DOHH2 (cell line): Measurements from ENCODE around the gene MOV10L1.

Source experiments
- H3F3A ChIP-seq: fragments of 200-600 bp; sonication (generic), shearing (Covaris generic); 2 replicates; pipeline ENCODE4 v1.6.0; 2016; ENCODE audit warnings: antibody characterized with exemption, mild to moderate bottlenecking; ENCODE audit not compliant: control insufficient read depth, insufficient read depth
- H3K27ac ChIP-seq: fragments of 200-600 bp; sonication (generic); 2 replicates; pipeline ENCODE4 v1.5.1; 2014; ENCODE audit warnings: low read depth, mild to moderate bottlenecking, low read length, moderate library complexity
- H3K27me3 ChIP-seq: fragments of 200-600 bp; sonication (generic); 2 replicates; pipeline ENCODE4 v1.6.1; 2014; ENCODE audit warnings: mild to moderate bottlenecking, low read length, mixed read lengths; ENCODE audit not compliant: control insufficient read depth
- H3K36me3 ChIP-seq: fragments of 200-600 bp; sonication (generic); 2 replicates; pipeline ENCODE4 v1.6.1; 2014; ENCODE audit warnings: mild to moderate bottlenecking, low read length, moderate library complexity, mixed read lengths; ENCODE audit not compliant: control insufficient read depth
- H3K4me1 ChIP-seq: fragments of 200-600 bp; sonication (generic); 2 replicates; pipeline ENCODE4 v1.6.1; 2014; ENCODE audit warnings: mild to moderate bottlenecking, low read length, mixed read lengths; ENCODE audit not compliant: control insufficient read depth
- H3K4me2 ChIP-seq: fragments of 200-600 bp; sonication (generic); 2 replicates; pipeline ENCODE4 v1.6.0; 2014; ENCODE audit warnings: mild to moderate bottlenecking, low read length, moderate library complexity
- H3K4me3 ChIP-seq: fragments of 200-600 bp; sonication (generic); 2 replicates; pipeline ENCODE4 v1.5.1; 2014; ENCODE audit warnings: mild to moderate bottlenecking, low read length, mixed read lengths
- H3K79me2 ChIP-seq: fragments of 200-600 bp; sonication (generic); 2 replicates; pipeline ENCODE4 v1.6.1; 2014; ENCODE audit warnings: mild to moderate bottlenecking, low read length, mixed read lengths; ENCODE audit not compliant: control insufficient read depth
- H3K9me2 ChIP-seq: fragments of 200-600 bp; sonication (generic); replicated peaks from 2 replicates; pipeline ENCODE4 v1.6.1; 2014; ENCODE audit warnings: mild to moderate bottlenecking, low read length, mixed read lengths; ENCODE audit not compliant: control insufficient read depth
- H3K9me3 ChIP-seq: fragments of 200-600 bp; sonication (generic); 2 replicates; pipeline ENCODE4 v1.6.1; 2014; ENCODE audit warnings: antibody characterized with exemption, low read length, mixed read lengths; ENCODE audit not compliant: control insufficient read depth, insufficient read depth
- H4K20me1 ChIP-seq: fragments of 200-600 bp; sonication (generic); 2 replicates; pipeline ENCODE4 v1.6.0; 2014; ENCODE audit warnings: low read depth, mild to moderate bottlenecking, antibody characterized with exemption, low read length, moderate library complexity; ENCODE audit not compliant: control insufficient read depth, insufficient read depth
- EZH2phosphoT487 ChIP-seq: fragments of 200-600 bp; sonication (generic); IDR thresholded peaks from 2 replicates; pipeline ENCODE4 v1.6.1; 2017; ENCODE audit warnings: borderline replicate concordance, mild to moderate bottlenecking, antibody characterized with exemption, low read length, moderate library complexity, mixed read lengths
- TF ChIP-seq, protein P1 (sequence below): fragments of 200-600 bp; sonication (generic); IDR thresholded peaks from one replicate; pipeline ENCODE4 v1.5.1; 2014; ENCODE audit warnings: antibody characterized with exemption, mild to moderate bottlenecking, low read depth, low read length; ENCODE audit not compliant: poor library complexity, severe bottlenecking

Gene MOV10L1

DNA sequence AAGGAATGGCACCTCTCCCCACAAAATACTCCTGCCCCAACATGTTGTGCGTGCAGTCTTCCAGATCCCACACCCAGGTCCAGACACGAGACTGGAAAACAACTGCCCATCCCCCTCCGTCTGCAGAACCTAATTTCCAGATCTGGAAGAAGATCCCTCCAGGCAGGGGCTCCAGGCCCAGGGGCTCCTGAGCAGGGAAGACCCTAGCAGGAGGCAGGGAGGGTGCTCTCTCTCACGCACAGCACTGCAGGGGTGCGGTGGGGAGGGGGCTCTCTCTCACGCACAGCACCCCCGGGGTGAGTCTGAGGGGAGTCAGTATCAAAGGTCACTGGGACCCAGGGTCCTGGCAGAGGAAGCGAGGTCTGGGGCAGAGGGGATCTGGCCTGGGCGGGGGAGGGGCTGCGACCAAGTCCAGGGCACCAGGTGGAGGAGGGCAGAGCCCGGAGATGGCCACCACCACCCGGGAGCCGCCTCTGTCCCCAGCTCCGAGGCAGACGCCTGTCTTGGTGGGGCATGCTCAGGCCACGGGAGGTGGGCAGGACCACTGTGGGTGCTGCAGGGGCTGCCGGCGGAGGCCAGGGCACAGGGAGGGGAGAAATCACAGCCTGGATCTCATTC, 6.2 kb upstream of the MOV10L1 start:
- Histone ChIP-seq H3K27me3 (peaks cover 5% of the 10 kb centered on the region), H3K9me3 (peaks cover 12% of the 10 kb centered on the region), H3K4me2 (no peak overlapping the region), H3K9me2 (no peaks in the 10 kb centered on the region), H3K4me3 (no peak overlapping the region), H4K20me1 (no peaks in the 10 kb centered on the region), H3K79me2 (no peaks in the 10 kb centered on the region), H3K4me1 (no peaks in the 10 kb centered on the region), H3K27ac (no peak overlapping the region), H3K36me3 (no peaks in the 10 kb centered on the region), H3F3A (no peaks in the 10 kb centered on the region)
- TF ChIP-seq EZH2phosphoT487, result no peak
- TF ChIP-seq, protein P1, sequence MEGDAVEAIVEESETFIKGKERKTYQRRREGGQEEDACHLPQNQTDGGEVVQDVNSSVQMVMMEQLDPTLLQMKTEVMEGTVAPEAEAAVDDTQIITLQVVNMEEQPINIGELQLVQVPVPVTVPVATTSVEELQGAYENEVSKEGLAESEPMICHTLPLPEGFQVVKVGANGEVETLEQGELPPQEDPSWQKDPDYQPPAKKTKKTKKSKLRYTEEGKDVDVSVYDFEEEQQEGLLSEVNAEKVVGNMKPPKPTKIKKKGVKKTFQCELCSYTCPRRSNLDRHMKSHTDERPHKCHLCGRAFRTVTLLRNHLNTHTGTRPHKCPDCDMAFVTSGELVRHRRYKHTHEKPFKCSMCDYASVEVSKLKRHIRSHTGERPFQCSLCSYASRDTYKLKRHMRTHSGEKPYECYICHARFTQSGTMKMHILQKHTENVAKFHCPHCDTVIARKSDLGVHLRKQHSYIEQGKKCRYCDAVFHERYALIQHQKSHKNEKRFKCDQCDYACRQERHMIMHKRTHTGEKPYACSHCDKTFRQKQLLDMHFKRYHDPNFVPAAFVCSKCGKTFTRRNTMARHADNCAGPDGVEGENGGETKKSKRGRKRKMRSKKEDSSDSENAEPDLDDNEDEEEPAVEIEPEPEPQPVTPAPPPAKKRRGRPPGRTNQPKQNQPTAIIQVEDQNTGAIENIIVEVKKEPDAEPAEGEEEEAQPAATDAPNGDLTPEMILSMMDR, result no peak

DNA sequence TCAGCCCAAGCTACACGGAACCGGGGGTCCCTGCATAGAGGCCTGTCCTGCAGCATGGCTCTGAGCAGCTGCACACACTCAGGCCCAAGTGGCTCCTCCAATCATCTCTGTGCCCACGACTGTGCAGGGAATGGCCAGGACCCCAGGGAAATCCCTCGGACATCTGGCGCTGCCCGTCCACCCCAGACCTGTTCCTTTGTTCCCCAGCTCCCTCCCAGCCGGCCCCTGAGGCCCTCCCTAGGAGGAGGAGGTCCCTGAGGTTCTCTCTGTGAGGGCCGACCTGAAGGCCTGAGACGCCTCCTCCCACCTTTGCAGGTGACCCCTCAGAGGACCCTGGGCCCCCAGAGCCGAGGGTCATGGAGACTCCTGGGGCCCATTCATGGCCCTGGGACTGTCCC, 5.7 kb upstream of the MOV10L1 start:
- H3K4me3 ChIP-seq, result no peak overlapping the region
- H3F3A ChIP-seq, result no peaks in the 10 kb centered on the region
- H3K4me2 ChIP-seq, result no peak overlapping the region
- peaks cover 12% of the 10 kb centered on the region for H3K9me3 ChIP-seq
- no peaks in the 10 kb centered on the region for H4K20me1 ChIP-seq
- peaks cover 5% of the 10 kb centered on the region for H3K27me3 ChIP-seq
- no peaks in the 10 kb centered on the region for H3K36me3 ChIP-seq
- H3K27ac ChIP-seq, result no peak overlapping the region
- no peak for TF ChIP-seq EZH2phosphoT487
- TF ChIP-seq, protein P1, result no peak
- no peaks in the 10 kb centered on the region for H3K79me2 ChIP-seq
- no peaks in the 10 kb centered on the region for H3K9me2 ChIP-seq
- no peaks in the 10 kb centered on the region for H3K4me1 ChIP-seq

DNA sequence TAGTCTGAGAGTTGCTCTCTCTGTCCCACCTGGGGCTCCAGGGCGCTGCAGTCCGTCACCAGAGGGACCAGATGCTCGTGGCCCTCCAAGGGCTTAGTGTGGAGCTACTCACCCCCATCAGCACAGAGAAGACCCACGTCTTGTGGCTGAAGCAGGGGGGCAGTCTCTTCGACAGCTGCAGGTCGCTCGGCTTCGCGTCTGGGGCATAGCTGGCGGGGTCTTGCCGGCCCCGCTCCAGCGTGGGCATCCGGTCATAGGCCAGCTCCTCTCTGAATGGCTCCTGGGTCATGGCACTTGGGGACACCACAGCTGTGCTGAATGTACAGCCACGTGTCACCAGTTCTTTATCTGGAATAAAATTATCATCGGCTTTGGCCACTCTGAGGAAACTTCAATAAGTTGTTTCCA, 5.2 kb upstream of the MOV10L1 start:
- Histone ChIP-seq H3K27ac (no peak overlapping the region), H3K9me2 (no peaks in the 10 kb centered on the region), H3K4me3 (no peak overlapping the region), H3K4me2 (no peak overlapping the region), H3K4me1 (no peaks in the 10 kb centered on the region), H3K36me3 (no peaks in the 10 kb centered on the region), H3K27me3 (peaks cover 5% of the 10 kb centered on the region), H3K9me3 (peaks cover 12% of the 10 kb centered on the region), H4K20me1 (no peaks in the 10 kb centered on the region), H3K79me2 (no peaks in the 10 kb centered on the region), H3F3A (no peaks in the 10 kb centered on the region)
- no peak for TF ChIP-seq EZH2phosphoT487
- TF ChIP-seq, protein P1, result no peak
